Measurements from ENCODE around the gene KY.

GRCh38 chr3:134665243-134665642 lies 14.4 kb upstream of the KY start:
- TF ChIP-seq CTCF (IDR thresholded peaks at IDR 0.05), result no peak
- no peak for TF ChIP-seq POLR2A (IDR thresholded peaks at IDR 0.05)
